ENCODE measurements around the gene FOXB2. TPM values are rescaled to one million over a fixed set of nuclear protein-coding genes. Genes with fewer than 3 reads are reported as not detected.

Gene FOXB2
- total RNA-seq, 1 donor from 2014 or later: not detected

DNA sequence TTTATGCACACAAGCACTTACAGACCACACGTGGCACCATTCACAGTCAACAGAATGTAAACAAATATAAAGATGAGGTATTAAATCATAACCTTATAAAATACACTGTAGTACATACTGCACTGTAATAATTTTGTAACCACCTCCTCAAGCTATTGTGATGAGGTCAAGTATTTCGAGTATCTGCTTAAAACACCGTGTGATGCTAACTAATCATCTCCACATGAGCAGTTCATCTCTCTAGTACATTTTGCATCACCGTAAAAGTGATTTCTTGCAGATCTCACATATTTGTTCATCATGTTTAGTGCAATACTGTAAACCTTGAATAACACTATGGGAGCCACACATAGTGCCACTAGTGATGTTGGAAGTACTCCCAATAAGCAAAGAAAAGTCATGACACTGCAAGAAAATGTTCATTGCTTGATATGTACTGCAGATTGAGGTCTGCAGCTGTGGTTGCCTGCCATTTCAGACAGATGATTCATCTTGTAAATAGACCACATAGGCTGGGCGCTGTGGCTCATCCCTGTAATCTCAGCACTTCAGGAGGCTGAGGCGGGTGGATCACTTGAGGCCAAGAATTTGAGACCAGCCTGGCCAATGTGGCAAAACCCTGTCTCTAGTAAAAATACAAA lies 44.3 kb downstream of the FOXB2 start:
- Mint-ChIP-seq H3K27ac (ENCODE audit: unreplicated experiment) (no peak overlapping the region), H3K4me1 (ENCODE audit: low read depth, unreplicated experiment) (no peaks in the 10 kb centered on the region), H3K36me3 (ENCODE audit: unreplicated experiment) (no peaks in the 10 kb centered on the region), H3K4me3 (ENCODE audit: unreplicated experiment) (no peak overlapping the region), H3K9me3 (ENCODE audit: unreplicated experiment) (peaks cover 5% of the 10 kb centered on the region), H3K27me3 (ENCODE audit: unreplicated experiment) (no peaks in the 10 kb centered on the region)
- no peak for DNase-seq
- TF ChIP-seq CTCF (IDR thresholded peaks at IDR 0.05; ENCODE audit: partially characterized antibody, unreplicated experiment): no peak

DNA sequence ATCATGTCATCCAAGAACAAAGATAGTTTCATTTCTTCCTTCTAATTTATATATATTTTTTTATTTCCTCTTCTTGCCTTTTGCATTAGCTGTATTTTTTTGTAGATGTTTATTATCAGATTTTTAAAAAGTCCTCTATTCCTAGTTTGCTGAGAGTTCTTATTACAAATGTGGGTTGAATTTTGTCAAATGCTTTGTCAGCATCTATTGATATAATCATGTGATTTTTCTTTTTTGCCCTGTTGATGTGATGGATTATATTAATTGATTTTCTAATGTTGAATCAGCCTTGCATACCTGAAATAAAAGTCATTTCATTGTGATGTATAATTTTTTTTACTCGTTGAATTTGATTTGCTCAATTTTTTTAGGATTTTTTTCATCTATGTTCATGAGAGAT lies 46.9 kb downstream of the FOXB2 start:
- Mint-ChIP-seq H3K9me3 (ENCODE audit: unreplicated experiment) (peaks cover 5% of the 10 kb centered on the region), H3K4me3 (ENCODE audit: unreplicated experiment) (no peak overlapping the region)

More for the DNA sequence above, 46.9 kb downstream of the FOXB2 start:
- no peak overlapping the region for H3K27ac Mint-ChIP-seq (ENCODE audit: unreplicated experiment)
- no peaks in the 10 kb centered on the region for H3K4me1 Mint-ChIP-seq (ENCODE audit: low read depth, unreplicated experiment)
- no peak for DNase-seq
- H3K27me3 Mint-ChIP-seq (ENCODE audit: unreplicated experiment): no peaks in the 10 kb centered on the region
- H3K36me3 Mint-ChIP-seq (ENCODE audit: unreplicated experiment): no peaks in the 10 kb centered on the region
- no peak for TF ChIP-seq CTCF (IDR thresholded peaks at IDR 0.05; ENCODE audit: partially characterized antibody, unreplicated experiment)

Other genes with a start within 250 kb of the FOXB2 start
- 63.8 TPM for gene PRUNE2, start 113.5 kb upstream of the FOXB2 start, total RNA-seq (ENCODE audit: unreplicated experiment)
- gene VPS13A, start 157.9 kb downstream of the FOXB2 start, total RNA-seq (ENCODE audit: unreplicated experiment): 43.2 TPM

All from glutamatergic neuron (in vitro differentiated cells).